HG02623 (cell line): ENCODE results near the gene NINJ2.
"Not testable (repeated sequence)": the region's sequence is repeated elsewhere in the genome, so short reads cannot be mapped to it uniquely, and the experiment has no call there.

ENCODE experiments used
- ATAC-seq: cut with Tn5 transposase; IDR thresholded peaks from one replicate; pipeline ENCODE4 v1.9.1; 2021; ENCODE audit warnings: moderate library complexity; ENCODE audit not compliant: unreplicated experiment

NINJ2 gene

GRCh38 chr12:588024-588322, 75.3 kb downstream of the NINJ2 start:
- ATAC-seq: no peak

- no peak for ATAC-seq
These were observed 75.9 kb downstream of the NINJ2 start for GRCh38 chr12:587132-588023.

- ATAC-seq: no peak
These were observed 76.8 kb downstream of the NINJ2 start for GRCh38 chr12:586318-587071.

- ATAC-seq: no peak
These were observed 77.9 kb downstream of the NINJ2 start for GRCh38 chr12:585062-586061.

GRCh38 chr12:583251-583869, 79.9 kb downstream of the NINJ2 start:
- no peak for ATAC-seq

GRCh38 chr12:581746-582145, 81.5 kb downstream of the NINJ2 start:
- ATAC-seq: no peak

GRCh38 chr12:581321-581720, 81.9 kb downstream of the NINJ2 start:
- no peak for ATAC-seq

- ATAC-seq: no peak
These were observed 82.4 kb downstream of the NINJ2 start for GRCh38 chr12:580813-581212.

- ATAC-seq: no peak
These were observed 83.7 kb downstream of the NINJ2 start for GRCh38 chr12:579420-580110.

GRCh38 chr12:578748-579419, 84.4 kb downstream of the NINJ2 start:
- no peak for ATAC-seq

- not testable (repeated sequence) for ATAC-seq
These were observed 85.1 kb downstream of the NINJ2 start for GRCh38 chr12:577994-578747.

GRCh38 chr12:576615-577110, 86.6 kb downstream of the NINJ2 start:
- no peak for ATAC-seq

- no peak for ATAC-seq
These were observed 87.2 kb downstream of the NINJ2 start for GRCh38 chr12:575948-576614.

- no peak for ATAC-seq
These were observed 88.1 kb downstream of the NINJ2 start for GRCh38 chr12:575129-575502.

- ATAC-seq: no peak
These were observed 88.6 kb downstream of the NINJ2 start for GRCh38 chr12:574475-575128.

- no peak for ATAC-seq
These were observed 90.0 kb downstream of the NINJ2 start for GRCh38 chr12:573232-573631.

- no peak for ATAC-seq
These were observed 90.7 kb downstream of the NINJ2 start for GRCh38 chr12:572532-572899.
